Muscle of arm (tissue), 14 donors: Measurements from ENCODE around the gene ARFGAP3. TPM values are rescaled to one million over a fixed set of nuclear protein-coding genes. Genes with fewer than 3 reads are reported as not detected.
A peak's percentile ranks its signal among the peaks of the same experiment; 100 is the strongest.

ENCODE experiments used
- DNase-seq: peaks from one replicate; pipeline ENCODE4 v3.0.0-alpha.2; 2013
- long read RNA-seq, 11 donors: transcript quantifications; one replicate each; lab custom pipeline, GENCODE V29; 2026
- polyA plus RNA-seq, 12 donors: library from polyadenylated mRNA; unstranded; fragments of 120-200 nt; gene quantifications; one replicate each; pipeline ENCODE4 v1.2.1, GENCODE V29; 2013; ENCODE audit not compliant: insufficient read length in 12 of 12

Gene ARFGAP3
- 10 to 100 TPM in 11 of 12 donors, not detected in 1; 26.7 to 49.1 (median 40.5) TPM for polyA plus RNA-seq
- long read RNA-seq, donor 1, transcript ARFGAP3-201 (16 exons, 2,857 nt), result major isoform, 8 of 21 reads
- long read RNA-seq, donor 1, partial matches to known transcripts, result 13 of 21 reads
- long read RNA-seq, donor 1, other reads (novel, unspliced or antisense), result 0 of 21 reads
- long read RNA-seq, donor 2, transcript ARFGAP3-201 (16 exons, 2,857 nt), result major isoform, 14 of 25 reads
- long read RNA-seq, donor 2, partial matches to known transcripts, result 11 of 25 reads
- long read RNA-seq, donor 2, other reads (novel, unspliced or antisense), result 0 of 25 reads
- long read RNA-seq, donor 3, transcript ARFGAP3-201 (16 exons, 2,857 nt), result major isoform, 5 of 5 reads
- long read RNA-seq, donor 3, partial matches to known transcripts, result 0 of 5 reads
- long read RNA-seq, donor 3, other reads (novel, unspliced or antisense), result 0 of 5 reads
- long read RNA-seq, donor 4, transcript ARFGAP3-201 (16 exons, 2,857 nt), result major isoform, 5 of 14 reads
- long read RNA-seq, donor 4, partial matches to known transcripts, result 9 of 14 reads
- long read RNA-seq, donor 4, other reads (novel, unspliced or antisense), result 0 of 14 reads
- long read RNA-seq, donor 5, transcript ARFGAP3-201 (16 exons, 2,857 nt), result major isoform, 12 of 27 reads
- long read RNA-seq, donor 5, partial matches to known transcripts, result 14 of 27 reads
- long read RNA-seq, donor 5, other reads (novel, unspliced or antisense), result 0 of 27 reads
- long read RNA-seq, donor 6, partial matches to known transcripts, result 9 of 13 reads
- long read RNA-seq, donor 6, other reads (novel, unspliced or antisense), result 0 of 13 reads
- long read RNA-seq, donor 7, partial matches to known transcripts, result 0 of 1 reads
- long read RNA-seq, donor 7, other reads (novel, unspliced or antisense), result 0 of 1 reads
- long read RNA-seq, donor 8, transcript ARFGAP3-201 (16 exons, 2,857 nt), result major isoform, 9 of 27 reads
- long read RNA-seq, donor 8, partial matches to known transcripts, result 18 of 27 reads
- long read RNA-seq, donor 8, other reads (novel, unspliced or antisense), result 0 of 27 reads
- long read RNA-seq, donor 9, partial matches to known transcripts, result 6 of 11 reads
- long read RNA-seq, donor 9, other reads (novel, unspliced or antisense), result 0 of 11 reads
- long read RNA-seq, donor 10, transcript ARFGAP3-201 (16 exons, 2,857 nt), result major isoform, 9 of 21 reads
- long read RNA-seq, donor 10, partial matches to known transcripts, result 12 of 21 reads
- long read RNA-seq, donor 10, other reads (novel, unspliced or antisense), result 0 of 21 reads
- long read RNA-seq, donor 11, transcript ARFGAP3-201 (16 exons, 2,857 nt), result major isoform, 10 of 25 reads
- long read RNA-seq, donor 11, partial matches to known transcripts, result 13 of 25 reads
- long read RNA-seq, donor 11, other reads (novel, unspliced or antisense), result 0 of 25 reads

DNA sequence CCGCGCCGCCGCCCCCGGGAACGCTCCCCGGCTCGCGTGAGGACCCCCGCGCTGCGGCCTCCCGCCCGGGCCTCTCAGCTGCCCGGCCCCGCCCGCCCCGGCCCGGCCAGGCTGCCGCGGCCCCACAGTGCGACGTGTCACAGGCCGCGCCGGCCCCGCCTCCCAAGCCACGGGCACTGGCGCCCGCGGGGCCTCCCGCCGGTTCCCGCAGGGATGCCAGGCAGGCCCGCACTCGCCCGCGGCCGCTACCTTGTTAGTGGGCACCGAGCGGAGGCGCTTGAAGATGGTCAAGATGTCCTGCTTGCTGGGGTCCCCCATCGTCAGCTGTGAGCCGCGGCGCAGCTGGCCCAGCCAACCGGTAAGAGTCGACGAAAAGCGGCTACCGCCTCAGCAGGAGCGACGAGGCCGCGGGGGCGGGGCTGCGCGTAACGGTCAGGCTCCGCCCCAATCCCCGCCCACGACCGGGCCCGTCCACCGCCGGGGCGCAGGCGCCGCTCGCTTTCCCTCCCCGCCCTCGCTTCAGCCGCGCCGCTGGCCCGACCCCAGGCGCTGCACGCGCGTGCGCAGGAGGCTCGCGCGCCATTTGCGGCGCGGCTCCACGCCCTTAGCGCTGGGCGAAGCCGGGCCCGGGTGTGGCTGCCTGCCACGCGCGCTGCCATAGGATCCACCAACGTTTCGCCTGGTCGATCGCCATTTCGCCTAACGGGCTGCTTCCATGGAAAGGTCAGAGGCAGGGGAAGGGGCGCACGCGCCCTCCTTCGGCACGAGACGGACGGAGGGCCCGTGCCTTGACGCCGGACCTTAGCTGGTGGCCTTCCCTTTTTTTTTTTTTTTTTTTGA lies at the start of gene ARFGAP3:
Gene ARFGAP3 (minus strand): TSS at position 409 of the 840 bp plus-strand sequence. CDS start 91 bp downstream, at position 318.
- peak; percentile 95 for DNase-seq

DNA sequence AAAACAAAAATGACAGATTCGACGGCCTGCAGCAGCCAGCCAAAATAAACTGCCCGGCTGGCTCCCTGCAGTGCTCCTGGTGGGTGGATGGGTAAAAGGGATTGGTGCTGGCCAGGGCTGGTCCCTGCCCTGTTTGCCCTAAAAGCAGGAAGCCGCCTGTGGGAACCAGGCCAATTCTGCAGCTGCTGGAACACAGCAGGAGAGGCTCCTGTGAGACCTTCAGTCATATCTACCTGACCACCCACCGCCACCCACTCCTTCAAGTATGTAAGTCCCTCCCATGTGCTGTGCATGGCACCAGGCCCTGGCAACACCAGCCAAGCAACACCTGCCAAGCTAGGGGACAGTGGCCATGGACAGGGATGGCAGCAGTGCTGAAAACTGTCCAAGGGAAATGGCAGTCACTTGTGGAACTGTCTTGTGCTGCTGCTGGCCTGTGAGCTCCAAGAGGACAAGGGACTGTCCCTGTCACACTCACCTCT lies 48.7 kb upstream of the ARFGAP3 start:
- DNase-seq, result no peak

GRCh38 chr22:42905217-42905616 lies 48.1 kb upstream of the ARFGAP3 start:
- no peak for DNase-seq

DNA sequence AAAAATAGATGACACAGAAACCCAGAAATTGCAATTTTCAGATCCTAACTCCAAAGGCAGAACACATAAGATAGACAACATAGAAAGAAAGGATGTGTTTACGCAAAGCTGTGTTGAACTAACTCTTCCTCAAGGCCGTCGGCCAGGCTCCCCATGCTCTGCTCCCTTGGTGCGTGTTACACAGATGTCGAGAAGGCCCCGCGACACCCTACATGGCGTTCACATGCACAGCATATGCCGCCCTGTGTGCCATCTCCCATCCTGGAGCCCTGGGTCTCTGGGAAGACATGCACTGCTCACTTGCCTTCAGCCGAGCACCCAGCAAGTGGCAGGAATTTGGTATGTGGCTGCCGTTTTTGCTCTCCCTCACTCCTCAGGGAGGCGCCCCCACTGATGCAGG lies 47.0 kb upstream of the ARFGAP3 start:
- no peak for DNase-seq

DNA sequence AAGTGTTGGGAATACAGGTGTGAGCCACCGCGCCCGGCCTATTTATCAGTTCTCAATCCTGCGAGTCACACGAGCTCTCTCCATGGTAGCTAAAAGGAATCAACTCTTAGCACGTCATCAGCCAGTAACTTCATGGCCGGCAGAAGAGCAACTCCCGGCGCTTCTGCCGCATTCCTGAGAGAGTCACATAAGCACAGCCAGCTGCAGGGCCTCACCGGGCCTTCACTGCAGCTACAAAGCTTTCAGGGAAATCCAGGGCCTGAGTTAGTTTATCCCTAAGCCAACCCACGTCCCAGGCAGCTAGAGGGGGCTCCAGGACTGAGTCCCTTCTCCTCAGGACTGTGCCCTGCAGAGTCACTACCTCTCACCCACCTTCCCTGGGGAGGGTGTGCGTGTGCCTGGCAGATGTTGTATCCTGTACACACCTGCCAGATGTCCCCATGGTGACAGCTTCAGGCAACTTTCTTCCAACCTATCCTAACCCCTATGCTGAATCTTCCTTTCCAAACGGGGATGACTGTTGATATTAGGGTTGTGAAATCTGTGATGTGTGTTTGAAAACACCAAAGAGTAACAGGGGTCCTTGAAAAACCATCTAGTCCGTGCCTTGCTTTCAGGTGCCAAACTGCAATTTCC lies 45.9 kb upstream of the ARFGAP3 start:
- peak; percentile 48 for DNase-seq

- no peak for DNase-seq
These were observed 44.9 kb upstream of the ARFGAP3 start for GRCh38 chr22:42901790-42902508.

- DNase-seq, result no peak
These were observed 40.9 kb upstream of the ARFGAP3 start for GRCh38 chr22:42897960-42898359.

DNA sequence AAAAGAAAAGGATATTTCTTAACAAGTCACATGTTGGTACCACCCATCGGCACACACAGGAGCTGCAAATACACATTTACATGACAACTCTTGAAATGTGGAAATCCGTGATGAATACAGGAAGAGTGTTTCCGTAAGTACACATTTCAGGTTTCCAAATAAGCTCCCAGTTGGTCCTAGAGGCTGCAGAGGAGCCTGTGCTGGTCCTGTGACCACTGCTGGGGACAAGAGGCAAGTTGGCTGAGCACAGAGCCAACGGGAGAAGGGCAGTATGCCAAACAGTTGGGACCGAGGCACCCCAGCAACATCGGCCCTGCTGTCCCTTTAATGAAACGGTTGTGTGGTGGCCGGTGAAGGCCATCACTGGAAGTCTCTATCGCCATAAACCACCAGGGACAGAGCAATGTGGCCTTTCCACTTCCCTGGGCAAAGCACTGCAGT lies 38.5 kb upstream of the ARFGAP3 start:
- no peak for DNase-seq

GRCh38 chr22:42895087-42895486 lies 38.0 kb upstream of the ARFGAP3 start:
- no peak for DNase-seq

DNA sequence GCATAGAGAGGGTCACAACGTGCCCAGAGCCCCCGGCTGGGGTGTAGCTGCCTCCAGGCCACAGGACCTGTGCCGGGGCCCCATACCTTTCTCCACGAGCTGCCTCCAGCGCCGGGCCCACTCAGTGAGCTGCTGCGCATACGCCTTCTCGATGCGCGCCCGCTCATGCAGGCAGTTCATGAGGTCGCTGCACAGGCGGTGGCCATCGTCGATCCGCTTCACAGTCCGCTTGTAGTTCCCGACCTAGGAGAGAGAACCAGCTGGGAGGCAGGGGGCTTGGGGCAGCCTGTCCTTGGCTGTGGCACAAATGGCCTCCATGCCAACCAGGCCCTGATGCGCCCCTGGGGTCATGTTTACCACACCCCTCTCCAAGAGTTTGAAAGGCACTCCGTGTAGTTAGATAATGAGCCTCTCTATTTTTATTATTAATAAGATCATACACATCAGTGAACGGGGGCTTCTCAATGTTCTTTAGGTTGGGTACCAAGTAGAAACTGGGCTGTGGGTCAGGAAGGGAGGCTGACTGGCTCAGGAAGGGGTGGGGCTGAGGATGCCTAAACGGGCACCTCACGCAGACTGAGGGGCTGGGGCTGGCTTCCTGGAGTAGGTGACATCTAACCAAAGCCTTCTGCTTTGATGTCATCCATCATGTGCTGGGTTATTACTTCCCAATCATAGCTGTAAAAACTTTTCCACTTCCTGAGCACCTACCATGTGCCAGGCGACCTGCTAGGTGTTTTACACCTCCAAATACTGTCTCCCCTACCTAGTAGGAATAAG lies 36.5 kb upstream of the ARFGAP3 start:
- DNase-seq, result no peak

DNA sequence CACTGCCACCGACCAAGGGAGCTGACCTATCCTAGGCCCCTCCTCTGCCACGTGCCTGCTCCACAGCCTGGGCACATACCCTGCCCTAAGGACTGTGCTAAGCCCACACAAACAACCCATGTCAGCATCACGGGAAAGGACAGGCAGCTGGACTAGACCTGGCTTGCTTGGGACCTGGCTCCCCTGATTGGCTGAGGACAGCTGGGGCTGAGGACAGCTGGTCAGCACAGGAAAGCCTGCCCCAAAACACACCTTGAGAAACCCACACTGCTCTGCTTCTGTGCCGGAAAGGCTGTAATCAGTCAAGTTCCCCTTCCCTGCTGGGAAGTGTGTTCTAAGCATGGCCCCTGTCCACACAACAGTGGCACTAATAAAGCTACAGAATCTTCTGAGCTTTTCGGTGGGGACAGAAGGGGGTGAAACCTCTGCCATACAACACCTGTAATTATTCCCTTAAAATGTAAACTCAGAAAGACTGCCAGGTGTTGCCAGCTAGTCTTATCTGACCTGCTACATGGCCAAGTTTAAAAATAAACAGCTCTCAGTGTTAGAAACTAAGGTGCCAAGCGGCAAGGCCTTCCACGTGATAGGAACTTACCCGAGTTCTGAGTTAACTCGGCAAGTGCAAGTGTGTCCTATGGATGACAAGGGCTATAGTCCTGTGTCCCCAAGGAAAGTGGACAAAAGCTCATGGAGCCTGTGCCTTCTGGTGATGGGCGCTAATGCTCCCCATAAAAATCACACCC lies 35.7 kb upstream of the ARFGAP3 start:
- no peak for DNase-seq

DNA sequence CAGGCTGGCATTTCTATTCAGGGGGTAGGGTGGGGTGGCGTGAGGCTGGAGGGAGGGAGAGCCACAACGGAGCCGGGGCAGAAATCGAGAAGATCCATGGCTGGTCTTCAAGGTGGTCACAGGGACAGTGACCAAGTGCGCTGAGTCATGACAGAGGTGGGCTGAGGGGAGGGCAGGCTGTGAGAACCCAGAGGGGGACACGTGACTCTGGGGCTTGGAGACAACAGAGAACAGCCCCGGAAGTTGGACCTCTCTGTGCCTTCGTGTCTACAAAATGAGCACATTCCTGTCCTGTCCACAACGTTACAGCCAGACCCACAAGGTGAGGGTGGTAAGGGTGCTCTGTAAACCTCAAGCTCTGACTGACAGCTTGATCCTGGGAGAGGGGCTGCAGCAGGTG lies 35.1 kb upstream of the ARFGAP3 start:
- no peak for DNase-seq

- no peak for DNase-seq
These were observed 34.6 kb upstream of the ARFGAP3 start for GRCh38 chr22:42891696-42892095.

GRCh38 chr22:42891008-42891407 lies 33.9 kb upstream of the ARFGAP3 start:
- DNase-seq, result no peak

GRCh38 chr22:42889304-42889703 lies 32.2 kb upstream of the ARFGAP3 start:
- DNase-seq, result no peak

GRCh38 chr22:42887523-42888507 lies 30.7 kb upstream of the ARFGAP3 start:
- no peak for DNase-seq
